Measurements from ENCODE around the gene HSD17B2. TPM values are rescaled to one million over a fixed set of nuclear protein-coding genes. Genes with fewer than 3 reads are reported as not detected.

The HSD17B2 gene
- total and polyA plus RNA-seq, 4 donors = 2.7 to 6.2 (median 3.1) TPM

DNA sequence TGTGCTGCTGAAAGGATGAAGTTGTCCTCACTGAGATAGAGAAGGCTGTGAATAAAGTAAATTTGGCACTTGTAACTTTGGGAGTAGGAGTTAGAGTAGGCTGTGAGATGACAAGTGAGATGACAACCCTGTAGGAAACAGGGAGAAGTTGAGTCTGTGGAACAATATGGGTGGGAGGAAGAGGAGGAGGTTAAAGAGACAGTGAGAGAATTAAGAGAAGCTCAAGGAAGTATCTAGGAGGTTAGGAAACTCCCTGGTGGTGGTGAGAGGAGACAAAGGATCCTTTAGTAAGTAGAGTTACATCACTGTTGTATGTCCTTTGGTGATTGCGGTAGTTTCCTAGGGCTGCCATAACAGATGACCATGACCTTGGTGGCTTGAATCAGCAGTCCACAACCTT is 10.7 kb upstream of the HSD17B2 start:
- 96 to 100% methylated on average over 1 of the region's 1 CpG for WGBS, 2 donors
- ATAC-seq (ENCODE audit: insufficient read depth, low FRiP score) = no peak
- Histone ChIP-seq H3K9ac (ENCODE audit: insufficient read depth in 1 of 2, low read length in 2 of 2) (no peak overlapping the region), H3K4me1 (ENCODE audit: control insufficient read depth in 5 of 5, insufficient read depth in 5 of 5, low read length in 5 of 5) (no peaks in the 10 kb centered on the region), H3K27ac (ENCODE audit: low read depth in 1 of 2, low read length in 1 of 2) (no peak overlapping the region), H3K27me3 (ENCODE audit: control insufficient read depth in 3 of 3, insufficient read depth in 3 of 3, low read length in 2 of 3) (peaks cover 0 to 5% (median 4%) of the 10 kb centered on the region in 3 donors), H3K4me3 (no peak overlapping the region), H3K36me3 (ENCODE audit: control insufficient read depth in 4 of 4, insufficient read depth in 4 of 4, low read length in 4 of 4) (no peaks in the 10 kb centered on the region), H3K9me3 (ENCODE audit: control insufficient read depth in 4 of 4, insufficient read depth in 3 of 4, low read length in 3 of 4) (peaks cover 0 to 4% (median 0%) of the 10 kb centered on the region in 4 donors)
- TF ChIP-seq, protein P1, sequence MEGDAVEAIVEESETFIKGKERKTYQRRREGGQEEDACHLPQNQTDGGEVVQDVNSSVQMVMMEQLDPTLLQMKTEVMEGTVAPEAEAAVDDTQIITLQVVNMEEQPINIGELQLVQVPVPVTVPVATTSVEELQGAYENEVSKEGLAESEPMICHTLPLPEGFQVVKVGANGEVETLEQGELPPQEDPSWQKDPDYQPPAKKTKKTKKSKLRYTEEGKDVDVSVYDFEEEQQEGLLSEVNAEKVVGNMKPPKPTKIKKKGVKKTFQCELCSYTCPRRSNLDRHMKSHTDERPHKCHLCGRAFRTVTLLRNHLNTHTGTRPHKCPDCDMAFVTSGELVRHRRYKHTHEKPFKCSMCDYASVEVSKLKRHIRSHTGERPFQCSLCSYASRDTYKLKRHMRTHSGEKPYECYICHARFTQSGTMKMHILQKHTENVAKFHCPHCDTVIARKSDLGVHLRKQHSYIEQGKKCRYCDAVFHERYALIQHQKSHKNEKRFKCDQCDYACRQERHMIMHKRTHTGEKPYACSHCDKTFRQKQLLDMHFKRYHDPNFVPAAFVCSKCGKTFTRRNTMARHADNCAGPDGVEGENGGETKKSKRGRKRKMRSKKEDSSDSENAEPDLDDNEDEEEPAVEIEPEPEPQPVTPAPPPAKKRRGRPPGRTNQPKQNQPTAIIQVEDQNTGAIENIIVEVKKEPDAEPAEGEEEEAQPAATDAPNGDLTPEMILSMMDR (IDR thresholded peaks at IDR 0.05; ENCODE audit: control extremely low read depth, extremely low read depth) = no peak
- no peak for DNase-seq

DNA sequence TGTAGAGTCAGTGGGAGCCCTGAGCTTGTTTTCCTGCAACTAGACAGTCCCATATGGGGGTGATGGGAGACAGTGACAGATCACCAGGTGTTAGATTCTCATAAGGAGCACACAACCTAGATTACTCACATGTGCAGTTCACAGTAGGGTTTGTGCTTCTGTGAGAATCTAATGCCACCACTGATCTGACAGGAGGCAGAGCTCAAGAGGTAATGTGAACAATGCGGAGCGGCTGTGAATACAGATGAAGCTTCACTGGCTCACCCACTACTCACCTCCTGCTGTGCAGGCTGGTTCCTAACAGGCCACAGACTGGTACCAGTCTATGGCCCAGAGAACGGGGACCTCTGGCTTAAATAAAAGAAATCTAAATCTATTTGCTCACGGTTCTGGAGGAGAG is 10.2 kb upstream of the HSD17B2 start:
- WGBS, 2 donors = 90% methylated on average over 4 of the region's 4 CpGs
- ATAC-seq (ENCODE audit: insufficient read depth, low FRiP score) = no peak
- Histone ChIP-seq H3K4me1 (ENCODE audit: control insufficient read depth in 5 of 5, insufficient read depth in 5 of 5, low read length in 5 of 5) (no peaks in the 10 kb centered on the region), H3K4me3 (no peak overlapping the region), H3K9ac (ENCODE audit: insufficient read depth in 1 of 2, low read length in 2 of 2) (no peak overlapping the region), H3K9me3 (ENCODE audit: control insufficient read depth in 4 of 4, insufficient read depth in 3 of 4, low read length in 3 of 4) (peaks cover 0 to 4% (median 0%) of the 10 kb centered on the region in 4 donors), H3K36me3 (ENCODE audit: control insufficient read depth in 4 of 4, insufficient read depth in 4 of 4, low read length in 4 of 4) (no peaks in the 10 kb centered on the region), H3K27me3 (ENCODE audit: control insufficient read depth in 3 of 3, insufficient read depth in 3 of 3, low read length in 2 of 3) (peaks cover 0 to 5% (median 5%) of the 10 kb centered on the region in 3 donors), H3K27ac (ENCODE audit: low read depth in 1 of 2, low read length in 1 of 2) (no peak overlapping the region)
- DNase-seq = no peak
- TF ChIP-seq, protein P1 (IDR thresholded peaks at IDR 0.05; ENCODE audit: control extremely low read depth, extremely low read depth) = no peak

DNA sequence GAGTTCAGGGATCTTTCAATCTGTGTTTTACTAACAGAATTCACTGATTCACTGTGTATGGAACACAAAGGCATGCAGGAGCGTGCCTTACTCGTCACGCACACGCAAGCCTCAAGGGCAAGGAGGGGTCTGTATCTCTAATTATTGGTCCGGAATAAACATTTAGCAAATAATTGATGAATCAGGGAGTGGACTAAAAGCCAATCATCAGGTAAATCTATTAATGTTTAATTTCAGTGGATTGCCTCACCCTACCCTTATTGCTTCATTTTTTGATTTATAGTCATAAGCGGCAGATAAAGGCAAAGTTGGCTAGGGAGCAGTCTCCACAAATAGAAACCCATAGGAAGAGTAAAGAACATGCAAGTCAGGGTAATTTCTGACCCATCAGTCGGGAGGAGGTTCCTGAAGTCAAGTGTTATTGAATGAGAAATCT is 7.4 kb upstream of the HSD17B2 start:
- WGBS, 2 donors = 85 to 90% methylated on average over 7 of the region's 7 CpGs
- TF ChIP-seq, protein P1 (IDR thresholded peaks at IDR 0.05; ENCODE audit: control extremely low read depth, extremely low read depth) = no peak

More for the DNA sequence above, 7.4 kb upstream of the HSD17B2 start:
- H3K9me3 ChIP-seq (ENCODE audit: control insufficient read depth in 4 of 4, insufficient read depth in 3 of 4, low read length in 3 of 4) = peaks cover 0 to 4% (median 0%) of the 10 kb centered on the region in 4 donors
- no peaks in the 10 kb centered on the region for H3K36me3 ChIP-seq (ENCODE audit: control insufficient read depth in 4 of 4, insufficient read depth in 4 of 4, low read length in 4 of 4)
- H3K27me3 ChIP-seq (ENCODE audit: control insufficient read depth in 3 of 3, insufficient read depth in 3 of 3, low read length in 2 of 3) = peaks cover 0 to 5% (median 5%) of the 10 kb centered on the region in 3 donors
- H3K4me3 ChIP-seq = no peak overlapping the region
- H3K4me1 ChIP-seq (ENCODE audit: control insufficient read depth in 5 of 5, insufficient read depth in 5 of 5, low read length in 5 of 5) = peaks cover 0 to 3% (median 0%) of the 10 kb centered on the region in 5 donors
- no peak overlapping the region for H3K9ac ChIP-seq (ENCODE audit: insufficient read depth in 1 of 2, low read length in 2 of 2)
- no peak overlapping the region for H3K27ac ChIP-seq (ENCODE audit: low read depth in 1 of 2, low read length in 1 of 2)
- DNase-seq = no peak
- no peak for ATAC-seq (ENCODE audit: insufficient read depth, low FRiP score)
